GM18907 (cell line): ENCODE data around the gene DOK7.

Experiments
- ATAC-seq: cut with Tn5 transposase; IDR thresholded peaks from one replicate; pipeline ENCODE4 v1.9.1; 2021; ENCODE audit warnings: mild to moderate bottlenecking, moderate library complexity; ENCODE audit not compliant: unreplicated experiment

Gene DOK7

GRCh38 chr4:3462790-3463415, at the start of gene DOK7:
Gene DOK7 (plus strand): TSS chr4:3463306. CDS start chr4:3463376, 70 bp downstream.
- ATAC-seq: no peak

- no peak for ATAC-seq
Observed at GRCh38 chr4:3413675-3414420, 49.3 kb upstream of the DOK7 start.

GRCh38 chr4:3414421-3415279, 48.5 kb upstream of the DOK7 start:
- ATAC-seq: no peak

GRCh38 chr4:3415471-3416141, 47.5 kb upstream of the DOK7 start:
- ATAC-seq: no peak

GRCh38 chr4:3416270-3416669, 46.8 kb upstream of the DOK7 start:
- ATAC-seq: no peak

- no peak for ATAC-seq
Observed at GRCh38 chr4:3416821-3417221, 46.3 kb upstream of the DOK7 start.

- ATAC-seq: no peak
Observed at GRCh38 chr4:3417448-3417847, 45.7 kb upstream of the DOK7 start.

- ATAC-seq: no peak
Observed at GRCh38 chr4:3418029-3418762, 44.9 kb upstream of the DOK7 start.

- no peak for ATAC-seq
Observed at GRCh38 chr4:3419836-3420605, 43.1 kb upstream of the DOK7 start.

- ATAC-seq: no peak
Observed at GRCh38 chr4:3420606-3420955, 42.5 kb upstream of the DOK7 start.

- no peak for ATAC-seq
Observed at GRCh38 chr4:3420956-3421355, 42.1 kb upstream of the DOK7 start.

- no peak for ATAC-seq
Observed at GRCh38 chr4:3421470-3421869, 41.6 kb upstream of the DOK7 start.

GRCh38 chr4:3422241-3422801, 40.8 kb upstream of the DOK7 start:
- no peak for ATAC-seq

GRCh38 chr4:3422808-3423297, 40.3 kb upstream of the DOK7 start:
- ATAC-seq: no peak

- ATAC-seq: no peak
Observed at GRCh38 chr4:3423406-3423805, 39.7 kb upstream of the DOK7 start.

- ATAC-seq: no peak
Observed at GRCh38 chr4:3423952-3424351, 39.2 kb upstream of the DOK7 start.

- ATAC-seq: no peak
Observed at GRCh38 chr4:3424522-3425095, 38.5 kb upstream of the DOK7 start.

- no peak for ATAC-seq
Observed at GRCh38 chr4:3426465-3427133, 36.5 kb upstream of the DOK7 start.

GRCh38 chr4:3427134-3427476, 36.0 kb upstream of the DOK7 start:
- ATAC-seq: no peak
